Measurements from ENCODE around the gene MFSD2B. TPM values are rescaled to one million over a fixed set of nuclear protein-coding genes. Genes with fewer than 3 reads are reported as not detected.
A peak's percentile ranks its signal among the peaks of the same experiment; 100 is the strongest.

MFSD2B gene
- total and polyA plus RNA-seq, 2 donors (not counting 3 experiments of a cell fraction or from before 2014, with no cell fraction given) = 0.29 to 0.82 TPM

GRCh38 chr2:24016853-24017703 lies 7.2 kb downstream of the MFSD2B start:
- dilution Hi-C loops (cut with MboI; ENCODE audit: extremely low pct_ligation_motif_present, low sequenced_read_pairs) (no loop called here), intact Hi-C loops (cut with micrococcal nuclease) (no loop called here)
- Histone ChIP-seq H2AFZ (ENCODE audit: low read depth, low read length) (no peak overlapping the region), H3K4me1 (ENCODE audit: control insufficient read depth, extremely low read depth, insufficient read depth, low read length) (peaks cover 24% of the 10 kb centered on the region), H3K27ac (ENCODE audit: insufficient read depth, low read depth, low read length) (peak overlapping the region; percentile 94), H3K4me2 (ENCODE audit: insufficient read depth, low read length) (no peak overlapping the region), H3K36me3 (ENCODE audit: control insufficient read depth in 2 of 2, extremely low read depth in 1 of 2, insufficient read depth in 2 of 2, low read length in 2 of 2) (no peaks in the 10 kb centered on the region), H3K27me3 (ENCODE audit: control insufficient read depth in 2 of 2, insufficient read depth in 2 of 2, low read length in 2 of 2) (no peaks in the 10 kb centered on the region), H4K20me1 (replicated peaks; ENCODE audit: control insufficient read depth, extremely low read depth, insufficient read depth, low read length) (no peaks in the 10 kb centered on the region), H3K9me1 (replicated peaks; ENCODE audit: control insufficient read depth, extremely low read depth, insufficient read depth, low read length) (no peaks in the 10 kb centered on the region), H3K9ac (replicated peaks; ENCODE audit: extremely low read depth, insufficient read depth, low read length) (no peak overlapping the region), H3K9me3 (replicated peaks; ENCODE audit: control insufficient read depth, insufficient read depth, low read length) (no peaks in the 10 kb centered on the region), H3K4me3 (replicated peaks in 1 of 3; ENCODE audit: insufficient read depth in 1 of 3, low read depth in 1 of 3, low read length in 3 of 3) (no peak overlapping the region), H3K79me2 (ENCODE audit: control insufficient read depth, insufficient read depth, low read length) (no peaks in the 10 kb centered on the region)
- ChIA-PET POLR2A (no interaction called here), CTCF (interaction anchor here (1.6 kb wide), 1 partner anchor 90 kb away, joined by 5 read pairs; the partner anchor contains the start of gene ATAD2B)
- FAIRE-seq = no peak
- BruUV-seq (replicated peaks) = no TSS peak
- no peak for DNase-seq (ENCODE audit: low read depth, low spot score)
- TF ChIP-seq MAX (IDR thresholded peaks at IDR 0.05; ENCODE audit: insufficient read depth, insufficient read length) (no peak), GATA2 (IDR thresholded peaks at IDR 0.05; ENCODE audit: insufficient read depth, insufficient read length, low read depth, low read length) (no peak), FOS (IDR thresholded peaks at IDR 0.05; ENCODE audit: borderline replicate concordance, insufficient read depth, low read length) (no peak), JUN (IDR thresholded peaks at IDR 0.05; ENCODE audit: borderline replicate concordance, insufficient read depth, insufficient read length, low read depth) (no peak)
- TF ChIP-seq, protein P1, sequence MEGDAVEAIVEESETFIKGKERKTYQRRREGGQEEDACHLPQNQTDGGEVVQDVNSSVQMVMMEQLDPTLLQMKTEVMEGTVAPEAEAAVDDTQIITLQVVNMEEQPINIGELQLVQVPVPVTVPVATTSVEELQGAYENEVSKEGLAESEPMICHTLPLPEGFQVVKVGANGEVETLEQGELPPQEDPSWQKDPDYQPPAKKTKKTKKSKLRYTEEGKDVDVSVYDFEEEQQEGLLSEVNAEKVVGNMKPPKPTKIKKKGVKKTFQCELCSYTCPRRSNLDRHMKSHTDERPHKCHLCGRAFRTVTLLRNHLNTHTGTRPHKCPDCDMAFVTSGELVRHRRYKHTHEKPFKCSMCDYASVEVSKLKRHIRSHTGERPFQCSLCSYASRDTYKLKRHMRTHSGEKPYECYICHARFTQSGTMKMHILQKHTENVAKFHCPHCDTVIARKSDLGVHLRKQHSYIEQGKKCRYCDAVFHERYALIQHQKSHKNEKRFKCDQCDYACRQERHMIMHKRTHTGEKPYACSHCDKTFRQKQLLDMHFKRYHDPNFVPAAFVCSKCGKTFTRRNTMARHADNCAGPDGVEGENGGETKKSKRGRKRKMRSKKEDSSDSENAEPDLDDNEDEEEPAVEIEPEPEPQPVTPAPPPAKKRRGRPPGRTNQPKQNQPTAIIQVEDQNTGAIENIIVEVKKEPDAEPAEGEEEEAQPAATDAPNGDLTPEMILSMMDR (IDR thresholded peaks at IDR 0.05; ENCODE audit: extremely low read depth in 1 of 2, insufficient read depth in 1 of 2, low read depth in 1 of 2, low read length in 2 of 2) = no peak
